Peyer's patch (tissue), 4 donors: ENCODE data around the gene AGBL4.

ENCODE experiments used
- POLR2A ChIP-seq, 2 donors: fragments of 450-650 bp; IDR thresholded peaks; one replicate each; pipeline ENCODE4 v1.5.1; 2017; ENCODE audit warnings: antibody characterized with exemption in 2 of 2, mild to moderate bottlenecking in 2 of 2, moderate library complexity in 2 of 2
- TF ChIP-seq, protein P1 (sequence below), 6 experiments: fragments of 450-650 bp in 4 of 6; fragments of 200-600 bp in 2 of 6; sonication (generic) in 1 of 6; IDR thresholded peaks; one replicate each; pipeline ENCODE4 v1.5.1; 2017 to 2019; ENCODE audit warnings: antibody characterized with exemption in 6 of 6, mild to moderate bottlenecking in 3 of 6, moderate library complexity in 1 of 6

GRCh38 chr1:49435291-49435690, 588.5 kb downstream of the AGBL4 start:
- TF ChIP-seq, protein P1, sequence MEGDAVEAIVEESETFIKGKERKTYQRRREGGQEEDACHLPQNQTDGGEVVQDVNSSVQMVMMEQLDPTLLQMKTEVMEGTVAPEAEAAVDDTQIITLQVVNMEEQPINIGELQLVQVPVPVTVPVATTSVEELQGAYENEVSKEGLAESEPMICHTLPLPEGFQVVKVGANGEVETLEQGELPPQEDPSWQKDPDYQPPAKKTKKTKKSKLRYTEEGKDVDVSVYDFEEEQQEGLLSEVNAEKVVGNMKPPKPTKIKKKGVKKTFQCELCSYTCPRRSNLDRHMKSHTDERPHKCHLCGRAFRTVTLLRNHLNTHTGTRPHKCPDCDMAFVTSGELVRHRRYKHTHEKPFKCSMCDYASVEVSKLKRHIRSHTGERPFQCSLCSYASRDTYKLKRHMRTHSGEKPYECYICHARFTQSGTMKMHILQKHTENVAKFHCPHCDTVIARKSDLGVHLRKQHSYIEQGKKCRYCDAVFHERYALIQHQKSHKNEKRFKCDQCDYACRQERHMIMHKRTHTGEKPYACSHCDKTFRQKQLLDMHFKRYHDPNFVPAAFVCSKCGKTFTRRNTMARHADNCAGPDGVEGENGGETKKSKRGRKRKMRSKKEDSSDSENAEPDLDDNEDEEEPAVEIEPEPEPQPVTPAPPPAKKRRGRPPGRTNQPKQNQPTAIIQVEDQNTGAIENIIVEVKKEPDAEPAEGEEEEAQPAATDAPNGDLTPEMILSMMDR (IDR thresholded peaks at IDR 0.05) = no peak
- no peak for TF ChIP-seq POLR2A (IDR thresholded peaks at IDR 0.05)
